MM.1S (cell line): Measurements from ENCODE around the gene CDH5.

Experiments
- EZH2phosphoT487 ChIP-seq: fragments of 300-600 bp; sonication (generic); IDR thresholded peaks from 2 replicates; pipeline ENCODE4 v1.6.1; 2018; ENCODE audit warnings: antibody characterized with exemption, low read length
- TF ChIP-seq, protein P1 (sequence below): fragments of 300-600 bp; sonication (generic); IDR thresholded peaks from 2 replicates; pipeline ENCODE4 v1.5.1; 2016; ENCODE audit warnings: antibody characterized with exemption, low read length, mixed read lengths

GRCh38 chr16:66405057-66405783 lies 38.7 kb downstream of the CDH5 start:
- TF ChIP-seq, protein P1, sequence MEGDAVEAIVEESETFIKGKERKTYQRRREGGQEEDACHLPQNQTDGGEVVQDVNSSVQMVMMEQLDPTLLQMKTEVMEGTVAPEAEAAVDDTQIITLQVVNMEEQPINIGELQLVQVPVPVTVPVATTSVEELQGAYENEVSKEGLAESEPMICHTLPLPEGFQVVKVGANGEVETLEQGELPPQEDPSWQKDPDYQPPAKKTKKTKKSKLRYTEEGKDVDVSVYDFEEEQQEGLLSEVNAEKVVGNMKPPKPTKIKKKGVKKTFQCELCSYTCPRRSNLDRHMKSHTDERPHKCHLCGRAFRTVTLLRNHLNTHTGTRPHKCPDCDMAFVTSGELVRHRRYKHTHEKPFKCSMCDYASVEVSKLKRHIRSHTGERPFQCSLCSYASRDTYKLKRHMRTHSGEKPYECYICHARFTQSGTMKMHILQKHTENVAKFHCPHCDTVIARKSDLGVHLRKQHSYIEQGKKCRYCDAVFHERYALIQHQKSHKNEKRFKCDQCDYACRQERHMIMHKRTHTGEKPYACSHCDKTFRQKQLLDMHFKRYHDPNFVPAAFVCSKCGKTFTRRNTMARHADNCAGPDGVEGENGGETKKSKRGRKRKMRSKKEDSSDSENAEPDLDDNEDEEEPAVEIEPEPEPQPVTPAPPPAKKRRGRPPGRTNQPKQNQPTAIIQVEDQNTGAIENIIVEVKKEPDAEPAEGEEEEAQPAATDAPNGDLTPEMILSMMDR = no peak
- TF ChIP-seq EZH2phosphoT487 = no peak
